Activated CD4-positive, alpha-beta memory T cell treated with anti-CD3 and anti-CD28 coated beads, Interleukin-2, amount 10 ng/mL, durations not matched to agents 7 days and 5 days (primary cell): ENCODE measurements around the gene ACD. TPM values are rescaled to one million over a fixed set of nuclear protein-coding genes. Genes with fewer than 3 reads are reported as not detected.

Source experiments
- CTCF ChIA-PET: fragments of 350-600 bp; sonication (Branson Sonifier 250); formaldehyde crosslinking; loops from one replicate; lab custom pipeline; 2021; ENCODE audit warnings: antibody characterized with exemption, inconsistent platforms; lab: Charles Lee
- POLR2A ChIA-PET: fragments of 350-600 bp; sonication (Branson Sonifier 250); formaldehyde crosslinking; loops from one replicate; lab custom pipeline; 2021; ENCODE audit warnings: antibody characterized with exemption; lab: Charles Lee
- DNase-seq: peaks from one replicate; pipeline ENCODE4 v3.0.0-alpha.2; 2020
- H3K27ac Mint-ChIP-seq: one replicate; pipeline ENCODE4 v1.8.0; 2021; ENCODE audit warnings: mild to moderate bottlenecking, mixed read lengths
- H3K27me3 Mint-ChIP-seq: one replicate; pipeline ENCODE4 v1.8.0; 2021; ENCODE audit warnings: mixed read lengths
- H3K36me3 Mint-ChIP-seq: one replicate; pipeline ENCODE4 v1.8.0; 2021; ENCODE audit warnings: low read depth, mixed read lengths
- H3K4me1 Mint-ChIP-seq: one replicate; pipeline ENCODE4 v1.8.0; 2021; ENCODE audit warnings: mixed read lengths
- H3K4me3 Mint-ChIP-seq: one replicate; pipeline ENCODE4 v1.8.0; 2021; ENCODE audit warnings: mild to moderate bottlenecking, mixed read lengths
- H3K9me3 Mint-ChIP-seq: one replicate; pipeline ENCODE4 v1.8.0; 2021; ENCODE audit warnings: mixed read lengths
- total RNA-seq, 2 experiments: library from RNA; stranded (reverse); gene quantifications; one replicate each; pipeline ENCODE4 v1.2.3, GENCODE V29; 2021

Gene ACD
- 10 to 100 TPM; 43.5 to 44.1 TPM for total RNA-seq

GRCh38 chr16:67659675-67660563 lies at the start of gene ACD:
ACD (minus strand) TSS chr16:67660260; CDS start chr16:67660220, 40 bp downstream.
- H3K4me1 Mint-ChIP-seq = peaks cover 34% of the 10 kb centered on the region
- POLR2A ChIA-PET = interaction anchor here (0.6 to 6.6 kb wide), 24 partner anchors 9 to 425 kb away, joined by 3 to 109 read pairs (median 5); partner anchors contain the start of genes ATP6V0D1, CARMIL2, CTCF and GFOD2
- CTCF ChIA-PET = interaction anchor here (0.6 to 16.7 kb wide), 13 partner anchors 9 to 181 kb away, joined by 3 to 179 read pairs (median 4); partner anchors contain the start of genes ATP6V0D1, CARMIL2, CTCF and RANBP10
- no peaks in the 10 kb centered on the region for H3K27me3 Mint-ChIP-seq
- H3K27ac Mint-ChIP-seq = peak within 1 kb of the TSS; percentile 96
- H3K4me3 Mint-ChIP-seq = peak within 1 kb of the TSS; percentile 89
- H3K9me3 Mint-ChIP-seq = no peaks in the 10 kb centered on the region
- peaks cover 28% of the 10 kb centered on the region for H3K36me3 Mint-ChIP-seq
- peak; percentile 94 for DNase-seq

GRCh38 chr16:67709050-67709449 lies 49.0 kb upstream of the ACD start:
- Mint-ChIP-seq H3K36me3 (no peaks in the 10 kb centered on the region), H3K27ac (no peak overlapping the region)
- CTCF ChIA-PET = interaction anchor here (0.9 to 1.6 kb wide), 2 partner anchors 8 to 37 kb away, joined by 3 read pairs; no protein-coding TSS in a partner anchor

GRCh38 chr16:67708368-67708771 lies 48.3 kb upstream of the ACD start:
- no peaks in the 10 kb centered on the region for H3K9me3 Mint-ChIP-seq
- POLR2A ChIA-PET = interaction anchor here (1.8 kb wide), 1 partner anchor 11 kb away, joined by 5 read pairs; the partner anchor contains the start of gene GFOD2
- H3K27me3 Mint-ChIP-seq = no peaks in the 10 kb centered on the region
- no peaks in the 10 kb centered on the region for H3K36me3 Mint-ChIP-seq
- no peak for DNase-seq
- no peak overlapping the region for H3K27ac Mint-ChIP-seq
- no peak overlapping the region for H3K4me3 Mint-ChIP-seq
- peaks cover 23% of the 10 kb centered on the region for H3K4me1 Mint-ChIP-seq
- CTCF ChIA-PET = interaction anchor here (1.6 kb wide), 1 partner anchor 8 kb away, joined by 3 read pairs; no protein-coding TSS in a partner anchor

More at GRCh38 chr16:67709050-67709449, 49.0 kb upstream of the ACD start:
- H3K9me3 Mint-ChIP-seq = no peaks in the 10 kb centered on the region
- H3K4me1 Mint-ChIP-seq = peaks cover 19% of the 10 kb centered on the region
- POLR2A ChIA-PET = interaction anchor here (1.8 kb wide), 1 partner anchor 10 kb away, joined by 5 read pairs; the partner anchor contains the start of gene GFOD2
- no peak for DNase-seq
- H3K4me3 Mint-ChIP-seq = no peak overlapping the region
- no peaks in the 10 kb centered on the region for H3K27me3 Mint-ChIP-seq

- H3K4me3 Mint-ChIP-seq = no peak overlapping the region
- ChIA-PET CTCF (no interaction called here), POLR2A (no interaction called here)
- no peaks in the 10 kb centered on the region for H3K27me3 Mint-ChIP-seq
- peaks cover 28% of the 10 kb centered on the region for H3K4me1 Mint-ChIP-seq
- no peaks in the 10 kb centered on the region for H3K9me3 Mint-ChIP-seq
- no peak overlapping the region for H3K27ac Mint-ChIP-seq
- no peaks in the 10 kb centered on the region for H3K36me3 Mint-ChIP-seq
- DNase-seq = no peak
Observed at GRCh38 chr16:67707790-67708189, 47.7 kb upstream of the ACD start.

- H3K9me3 Mint-ChIP-seq = no peaks in the 10 kb centered on the region
- POLR2A ChIA-PET = no interaction called here
- CTCF ChIA-PET = interaction anchor here (1.4 kb wide), 1 partner anchor 160 kb away, joined by 8 read pairs; no protein-coding TSS in a partner anchor
Observed at GRCh38 chr16:67707210-67707609, 47.1 kb upstream of the ACD start.

GRCh38 chr16:67704110-67704509 lies 44.0 kb upstream of the ACD start:
- POLR2A ChIA-PET = no interaction called here
- peak overlapping the region; percentile 77 for H3K27ac Mint-ChIP-seq
- H3K9me3 Mint-ChIP-seq = no peaks in the 10 kb centered on the region
- CTCF ChIA-PET = interaction anchor here (1.0 to 1.2 kb wide), 2 partner anchors 16 to 183 kb away, joined by 3 read pairs; no protein-coding TSS in a partner anchor
- H3K4me3 Mint-ChIP-seq = no peak overlapping the region
- H3K27me3 Mint-ChIP-seq = no peaks in the 10 kb centered on the region
- H3K4me1 Mint-ChIP-seq = peaks cover 25% of the 10 kb centered on the region
- no peaks in the 10 kb centered on the region for H3K36me3 Mint-ChIP-seq
- DNase-seq = no peak

More at GRCh38 chr16:67707210-67707609, 47.1 kb upstream of the ACD start:
- H3K4me1 Mint-ChIP-seq = peaks cover 31% of the 10 kb centered on the region
- H3K27ac Mint-ChIP-seq = no peak overlapping the region
- H3K27me3 Mint-ChIP-seq = no peaks in the 10 kb centered on the region
- H3K36me3 Mint-ChIP-seq = no peaks in the 10 kb centered on the region
- H3K4me3 Mint-ChIP-seq = no peak overlapping the region
- DNase-seq = no peak

GRCh38 chr16:67703626-67704025 lies 43.6 kb upstream of the ACD start:
- DNase-seq = peak; percentile 33
- CTCF ChIA-PET = interaction anchor here (1.0 kb wide), 1 partner anchor 16 kb away, joined by 3 read pairs; no protein-coding TSS in a partner anchor
- H3K4me3 Mint-ChIP-seq = no peak overlapping the region
- H3K4me1 Mint-ChIP-seq = peaks cover 25% of the 10 kb centered on the region
- peaks cover 1% of the 10 kb centered on the region for H3K9me3 Mint-ChIP-seq
- H3K27me3 Mint-ChIP-seq = no peaks in the 10 kb centered on the region
- H3K36me3 Mint-ChIP-seq = peaks cover 3% of the 10 kb centered on the region
- H3K27ac Mint-ChIP-seq = peak overlapping the region; percentile 77
- POLR2A ChIA-PET = no interaction called here

GRCh38 chr16:67702130-67702529 lies 42.1 kb upstream of the ACD start:
- CTCF ChIA-PET = interaction anchor here (0.6 to 0.7 kb wide), 2 partner anchors 113 to 148 kb away, joined by 3 to 8 read pairs; no protein-coding TSS in a partner anchor
- Mint-ChIP-seq H3K4me3 (no peak overlapping the region), H3K27ac (no peak overlapping the region)

GRCh38 chr16:67701420-67701819 lies 41.4 kb upstream of the ACD start:
- Mint-ChIP-seq H3K36me3 (peaks cover 14% of the 10 kb centered on the region), H3K9me3 (peaks cover 2% of the 10 kb centered on the region), H3K27me3 (no peaks in the 10 kb centered on the region), H3K27ac (no peak overlapping the region), H3K4me1 (peaks cover 29% of the 10 kb centered on the region), H3K4me3 (no peak overlapping the region)
- POLR2A ChIA-PET = interaction anchor here (1.1 kb wide), 1 partner anchor 18 kb away, joined by 3 read pairs; no protein-coding TSS in a partner anchor
- no peak for DNase-seq
- CTCF ChIA-PET = interaction anchor here (0.6 to 1.3 kb wide), 3 partner anchors 7 to 114 kb away, joined by 3 to 8 read pairs (median 4); no protein-coding TSS in a partner anchor

More at GRCh38 chr16:67702130-67702529, 42.1 kb upstream of the ACD start:
- Mint-ChIP-seq H3K36me3 (peaks cover 14% of the 10 kb centered on the region), H3K27me3 (no peaks in the 10 kb centered on the region), H3K4me1 (peaks cover 25% of the 10 kb centered on the region), H3K9me3 (peaks cover 2% of the 10 kb centered on the region)
- POLR2A ChIA-PET = no interaction called here
- no peak for DNase-seq

- no peak overlapping the region for H3K27ac Mint-ChIP-seq
- no peak overlapping the region for H3K4me3 Mint-ChIP-seq
- peaks cover 14% of the 10 kb centered on the region for H3K36me3 Mint-ChIP-seq
- H3K9me3 Mint-ChIP-seq = peaks cover 2% of the 10 kb centered on the region
- ChIA-PET CTCF (no interaction called here), POLR2A (no interaction called here)
- peaks cover 21% of the 10 kb centered on the region for H3K4me1 Mint-ChIP-seq
- H3K27me3 Mint-ChIP-seq = no peaks in the 10 kb centered on the region
- no peak for DNase-seq
Observed at GRCh38 chr16:67699265-67699664, 39.2 kb upstream of the ACD start.

- no peak overlapping the region for H3K27ac Mint-ChIP-seq
- POLR2A ChIA-PET = interaction anchor here (1.7 kb wide), 1 partner anchor 21 kb away, joined by 4 read pairs; the partner anchor contains the start of gene GFOD2
- H3K9me3 Mint-ChIP-seq = peaks cover 2% of the 10 kb centered on the region
- no peak overlapping the region for H3K4me3 Mint-ChIP-seq
- H3K36me3 Mint-ChIP-seq = peaks cover 14% of the 10 kb centered on the region
- H3K27me3 Mint-ChIP-seq = no peaks in the 10 kb centered on the region
- DNase-seq = no peak
- peaks cover 5% of the 10 kb centered on the region for H3K4me1 Mint-ChIP-seq
- CTCF ChIA-PET = no interaction called here
Observed at GRCh38 chr16:67697422-67698185, 37.5 kb upstream of the ACD start.

GRCh38 chr16:67694611-67695010 lies 34.6 kb upstream of the ACD start:
- DNase-seq = no peak
- H3K27ac Mint-ChIP-seq = no peak overlapping the region
- H3K4me3 Mint-ChIP-seq = no peak overlapping the region
- ChIA-PET CTCF (interaction anchor here (1.0 to 1.2 kb wide), 2 partner anchors 22 to 27 kb away, joined by 3 to 5 read pairs; no protein-coding TSS in a partner anchor), POLR2A (no interaction called here)
- H3K9me3 Mint-ChIP-seq = peaks cover 2% of the 10 kb centered on the region
- H3K27me3 Mint-ChIP-seq = no peaks in the 10 kb centered on the region
- H3K4me1 Mint-ChIP-seq = peaks cover 5% of the 10 kb centered on the region
- peaks cover 14% of the 10 kb centered on the region for H3K36me3 Mint-ChIP-seq
